Measurements from ENCODE around the gene TBX4.

GRCh38 chr17:61528171-61528570, 75.9 kb downstream of the TBX4 start:
- TF ChIP-seq POLR2AphosphoS5 (IDR thresholded peaks at IDR 0.05; ENCODE audit: low read depth, low read length) (no peak), TAF1 (IDR thresholded peaks at IDR 0.05; ENCODE audit: borderline replicate concordance, low read depth, low read length) (no peak), POLR2A (IDR thresholded peaks at IDR 0.05; ENCODE audit: low read depth, low read length) (no peak)
